Endodermal cell (in vitro differentiated cells): ENCODE data around the gene HIP1R. TPM values are rescaled to one million over a fixed set of nuclear protein-coding genes. Genes with fewer than 3 reads are reported as not detected.
A peak's percentile ranks its signal among the peaks of the same experiment; 100 is the strongest.

Experiments used
- DNase-seq: peaks from one replicate; pipeline ENCODE4 v3.0.0-alpha.2; 2017
- H3K27ac ChIP-seq: 2 replicates; pipeline ENCODE4 v1.5.1; 2013; ENCODE audit warnings: mild to moderate bottlenecking, low read depth, low read length, moderate library complexity
- H3K27me3 ChIP-seq: 2 replicates; pipeline ENCODE4 v1.6.1; 2013; ENCODE audit warnings: mild to moderate bottlenecking, low read length, moderate library complexity; ENCODE audit not compliant: insufficient read depth, control insufficient read depth, poor library complexity, severe bottlenecking
- H3K36me3 ChIP-seq: 2 replicates; pipeline ENCODE4 v1.7.0; 2013; ENCODE audit warnings: mild to moderate bottlenecking, low read length, moderate library complexity; ENCODE audit not compliant: control insufficient read depth, insufficient read depth
- H3K4me1 ChIP-seq: one replicate; pipeline ENCODE4 v1.7.0; 2013; ENCODE audit warnings: low read length; ENCODE audit not compliant: control insufficient read depth, insufficient read depth
- H3K4me3 ChIP-seq: 2 replicates; pipeline ENCODE4 v1.5.1; 2013; ENCODE audit warnings: mild to moderate bottlenecking, low read length, moderate library complexity
- H3K9ac ChIP-seq: 2 replicates; pipeline ENCODE4 v1.6.1; 2013; ENCODE audit warnings: mild to moderate bottlenecking, low read length, moderate library complexity; ENCODE audit not compliant: poor library complexity, severe bottlenecking; ENCODE audit errors: extremely low read depth
- H3K9me3 ChIP-seq: 2 replicates; pipeline ENCODE4 v1.6.1; 2013; ENCODE audit warnings: mild to moderate bottlenecking, low read length, moderate library complexity; ENCODE audit not compliant: control insufficient read depth
- H3K27ac Mint-ChIP-seq: 2 replicates; pipeline ENCODE4 v1.8.0; 2020; ENCODE audit warnings: mixed read lengths
- H3K27me3 Mint-ChIP-seq: 2 replicates; pipeline ENCODE4 v1.8.0; 2021; ENCODE audit warnings: mild to moderate bottlenecking, mixed read lengths; ENCODE audit not compliant: insufficient read depth
- H3K36me3 Mint-ChIP-seq: 2 replicates; pipeline ENCODE4 v1.8.0; 2020; ENCODE audit warnings: low read depth, mixed read lengths
- H3K4me1 Mint-ChIP-seq: 2 replicates; pipeline ENCODE4 v1.8.0; 2020; ENCODE audit warnings: mixed read lengths
- H3K4me3 Mint-ChIP-seq: 2 replicates; pipeline ENCODE4 v1.8.0; 2020; ENCODE audit warnings: mild to moderate bottlenecking, moderate library complexity, mixed read lengths
- H3K9me3 Mint-ChIP-seq: 2 replicates; pipeline ENCODE4 v1.8.0; 2020; ENCODE audit warnings: mild to moderate bottlenecking, mixed read lengths
- WGBS, 2 experiments: methylation state at CpG; one replicate each; pipeline versions ENCODE4 v1.1.5 to v1.1.7; 2013; ENCODE audit warnings: missing lambda C conversion rate in 2 of 2, mixed read lengths in 1 of 2; ENCODE audit not compliant: insufficient coverage in 1 of 2, insufficient read length in 1 of 2; 5-methylcytosine and 5-hydroxymethylcytosine counted together
- total RNA-seq, 2 donors: library from RNA; stranded (reverse); fragmentation: NEBNext Ultra II Directional in 1 of 2; extraction: Animal tissue kit (Norgen Biotek cat#: 25700) in 1 of 2; gene quantifications; 2 replicates in 1 of 2; 3 replicates in 1 of 2; pipeline ENCODE4 v1.2.1, GENCODE V29; 2021
- TF ChIP-seq, protein P1 (sequence below): fragments of 200-600 bp; sonication (generic); conservative IDR thresholded peaks from 2 replicates; pipeline ENCODE4 v1.5.0; 2021; ENCODE audit warnings: antibody characterized with exemption, mild to moderate bottlenecking

Gene HIP1R
- total RNA-seq, 2 donors from 2014 or later = 24.5 to 24.9 TPM

GRCh38 chr12:122870867-122871664 lies 35.8 kb downstream of the HIP1R start:
- H3K27me3 ChIP-seq = peaks cover 66% of the 10 kb centered on the region

DNA sequence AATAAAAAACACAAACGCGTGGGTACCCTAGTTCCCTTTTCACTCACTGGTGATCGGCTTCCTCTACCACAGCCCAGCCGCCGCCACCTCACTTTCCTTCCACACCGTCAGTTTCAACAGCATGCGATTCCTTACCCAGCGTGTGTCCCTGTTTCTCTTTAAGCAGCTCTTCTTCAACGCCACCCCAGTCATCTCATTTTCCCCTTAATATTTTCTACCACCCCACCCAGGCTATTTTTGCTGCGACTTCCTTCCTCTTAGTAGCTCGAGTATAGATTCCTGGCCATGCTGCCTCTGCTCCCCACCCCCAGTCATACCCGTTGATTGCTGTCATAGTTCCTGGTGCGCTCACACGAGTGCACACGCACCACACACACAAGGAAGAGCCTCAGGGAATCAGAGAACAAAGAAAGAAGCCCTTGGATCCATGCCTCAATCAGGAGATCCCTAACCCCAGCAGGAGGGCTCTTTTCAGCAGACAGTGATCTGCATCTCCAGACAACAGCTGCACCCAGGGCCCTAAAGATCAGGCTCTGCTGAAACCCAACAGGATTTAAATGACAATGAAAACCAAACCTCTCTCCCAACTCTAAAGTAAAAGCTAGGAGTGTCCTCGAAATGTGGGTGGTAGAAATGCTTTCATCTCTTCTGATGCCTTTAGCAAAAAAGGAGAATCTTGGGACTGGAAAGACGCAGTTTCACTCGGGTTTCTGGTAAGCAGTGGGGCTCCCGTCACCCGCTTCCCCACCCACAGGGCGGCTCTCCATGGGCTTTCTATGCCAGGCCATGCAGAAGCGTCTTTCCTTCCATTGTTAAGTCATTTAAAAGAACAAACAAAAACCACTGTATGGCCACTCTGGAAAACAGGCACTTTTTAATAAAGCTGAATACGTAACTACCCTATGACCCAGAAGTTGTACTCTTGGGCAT lies 36.9 kb downstream of the HIP1R start:
- peaks cover 33% of the 10 kb centered on the region for H3K36me3 ChIP-seq
- WGBS, 2 experiments = 17 to 22% methylated on average over 21 to 23 of the region's 23 CpGs
- peaks cover 73% of the 10 kb centered on the region for H3K27me3 ChIP-seq
- TF ChIP-seq, protein P1, sequence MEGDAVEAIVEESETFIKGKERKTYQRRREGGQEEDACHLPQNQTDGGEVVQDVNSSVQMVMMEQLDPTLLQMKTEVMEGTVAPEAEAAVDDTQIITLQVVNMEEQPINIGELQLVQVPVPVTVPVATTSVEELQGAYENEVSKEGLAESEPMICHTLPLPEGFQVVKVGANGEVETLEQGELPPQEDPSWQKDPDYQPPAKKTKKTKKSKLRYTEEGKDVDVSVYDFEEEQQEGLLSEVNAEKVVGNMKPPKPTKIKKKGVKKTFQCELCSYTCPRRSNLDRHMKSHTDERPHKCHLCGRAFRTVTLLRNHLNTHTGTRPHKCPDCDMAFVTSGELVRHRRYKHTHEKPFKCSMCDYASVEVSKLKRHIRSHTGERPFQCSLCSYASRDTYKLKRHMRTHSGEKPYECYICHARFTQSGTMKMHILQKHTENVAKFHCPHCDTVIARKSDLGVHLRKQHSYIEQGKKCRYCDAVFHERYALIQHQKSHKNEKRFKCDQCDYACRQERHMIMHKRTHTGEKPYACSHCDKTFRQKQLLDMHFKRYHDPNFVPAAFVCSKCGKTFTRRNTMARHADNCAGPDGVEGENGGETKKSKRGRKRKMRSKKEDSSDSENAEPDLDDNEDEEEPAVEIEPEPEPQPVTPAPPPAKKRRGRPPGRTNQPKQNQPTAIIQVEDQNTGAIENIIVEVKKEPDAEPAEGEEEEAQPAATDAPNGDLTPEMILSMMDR = no peak
- Mint-ChIP-seq H3K4me3 (peak overlapping the region; percentile 33), H3K36me3 (peaks cover 36% of the 10 kb centered on the region), H3K4me1 (peaks cover 31% of the 10 kb centered on the region), H3K27me3 (peaks cover 91% of the 10 kb centered on the region), H3K27ac (peak overlapping the region; percentile 82), H3K9me3 (no peaks in the 10 kb centered on the region)
- H3K4me1 ChIP-seq = peaks cover 11% of the 10 kb centered on the region
- DNase-seq = peak; percentile 99
- H3K4me3 ChIP-seq = peak overlapping the region; percentile 58
- peak overlapping the region; percentile 19 for H3K9ac ChIP-seq
- no peaks in the 10 kb centered on the region for H3K9me3 ChIP-seq
- H3K27ac ChIP-seq = peak overlapping the region; percentile 97

More at GRCh38 chr12:122870867-122871664, 35.8 kb downstream of the HIP1R start:
- Mint-ChIP-seq H3K4me3 (peak overlapping the region; percentile 33), H3K27me3 (peaks cover 80% of the 10 kb centered on the region), H3K27ac (no peak overlapping the region), H3K9me3 (no peaks in the 10 kb centered on the region), H3K36me3 (peaks cover 36% of the 10 kb centered on the region), H3K4me1 (peaks cover 31% of the 10 kb centered on the region)
- Histone ChIP-seq H3K9me3 (no peaks in the 10 kb centered on the region), H3K4me1 (peaks cover 11% of the 10 kb centered on the region), H3K4me3 (peak overlapping the region; percentile 58), H3K27ac (peak overlapping the region; percentile 97), H3K9ac (peak overlapping the region; percentile 19), H3K36me3 (peaks cover 40% of the 10 kb centered on the region)
- peak; percentile 53 for DNase-seq
- WGBS, 2 experiments = 40 to 74% methylated on average over 13 to 15 of the region's 15 CpGs
- TF ChIP-seq, protein P1 = no peak

DNA sequence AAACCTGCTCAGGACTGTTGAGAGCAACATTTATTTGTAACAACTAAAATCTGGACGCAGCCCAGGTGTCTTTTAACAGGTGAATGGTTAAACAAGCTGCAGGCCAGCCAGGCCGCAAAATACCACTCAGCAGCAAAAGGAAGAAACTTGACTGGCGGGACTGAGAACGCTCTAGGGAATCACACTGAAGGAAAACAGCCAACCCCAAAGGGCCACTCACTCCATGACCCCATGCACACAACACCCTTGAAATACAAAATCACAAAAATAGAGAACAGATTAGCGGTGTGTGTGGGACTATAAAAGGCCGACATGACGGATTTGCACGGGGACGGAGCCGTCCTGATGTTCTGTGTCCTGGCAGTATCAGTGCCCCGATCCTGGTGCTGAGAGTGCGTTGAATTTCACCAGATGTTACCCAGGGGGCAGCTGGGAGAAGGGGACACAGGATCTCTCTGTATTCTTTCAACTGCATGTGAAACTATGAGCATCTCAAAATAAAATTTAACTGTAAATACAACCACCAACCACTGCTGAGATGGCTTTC lies 37.6 kb downstream of the HIP1R start:
- H3K36me3 ChIP-seq = peaks cover 30% of the 10 kb centered on the region
- H3K4me3 ChIP-seq = no peak overlapping the region
- peak; percentile 54 for DNase-seq
- H3K9me3 Mint-ChIP-seq = no peaks in the 10 kb centered on the region
- no peak overlapping the region for H3K27ac Mint-ChIP-seq
- no peak overlapping the region for H3K4me3 Mint-ChIP-seq
- WGBS, 2 experiments = 53 to 68% methylated on average over 8 to 12 of the region's 12 CpGs
- TF ChIP-seq, protein P1 = no peak
- H3K4me1 Mint-ChIP-seq = peaks cover 31% of the 10 kb centered on the region
- peaks cover 37% of the 10 kb centered on the region for H3K36me3 Mint-ChIP-seq
- peaks cover 96% of the 10 kb centered on the region for H3K27me3 Mint-ChIP-seq
- peaks cover 11% of the 10 kb centered on the region for H3K4me1 ChIP-seq
- no peaks in the 10 kb centered on the region for H3K9me3 ChIP-seq
- H3K27ac ChIP-seq = peak overlapping the region; percentile 97
- H3K9ac ChIP-seq = no peak overlapping the region
- H3K27me3 ChIP-seq = peaks cover 81% of the 10 kb centered on the region
